GM12878 (cell line): ENCODE results near the gene POTEI.
"Not testable (repeated sequence)": the region's sequence is repeated elsewhere in the genome, so short reads cannot be mapped to it uniquely, and the experiment has no call there.

Source experiments
- BHLHE40 ChIP-seq, 2 experiments: fragments of 450-650 bp in 1 of 2; IDR thresholded peaks; 2 replicates each; pipeline ENCODE4 v1.6.1; 2011 to 2017; ENCODE audit warnings: low read depth in 2 of 2, borderline replicate concordance in 1 of 2, improper control_type of control experiment in 1 of 2, low read length in 1 of 2, mild to moderate bottlenecking in 1 of 2
- GABPA ChIP-seq: IDR thresholded peaks from 2 replicates; pipeline ENCODE4 v1.6.1; 2014; ENCODE audit warnings: antibody characterized with exemption, low read depth, mild to moderate bottlenecking, inconsistent platforms
- MYC ChIP-seq: IDR thresholded peaks from 2 replicates; pipeline ENCODE4 v1.6.1; 2011; ENCODE audit warnings: mild to moderate bottlenecking, low read length, moderate library complexity, inconsistent platforms; ENCODE audit not compliant: insufficient read depth, insufficient replicate concordance, insufficient read length, severe bottlenecking
- NR2C2 ChIP-seq: IDR thresholded peaks from 2 replicates; pipeline ENCODE4 v1.6.1; 2011; ENCODE audit warnings: borderline replicate concordance, low read depth; ENCODE audit not compliant: control insufficient read depth, insufficient read length
- SP1 ChIP-seq: IDR thresholded peaks from one replicate; pipeline ENCODE4 v1.6.1; 2011; ENCODE audit warnings: low read depth, low read length
- SUZ12 ChIP-seq: fragments of 200-600 bp; sonication (generic); IDR thresholded peaks from one replicate; pipeline ENCODE4 v1.6.1; 2018; ENCODE audit warnings: antibody characterized with exemption, mild to moderate bottlenecking; ENCODE audit not compliant: unreplicated experiment
- TF ChIP-seq, protein P1 (sequence below): IDR thresholded peaks from 2 replicates; pipeline ENCODE4 v1.6.1; 2012; ENCODE audit warnings: low read length, inconsistent platforms
- TF ChIP-seq, protein P2 (sequence below): IDR thresholded peaks from 2 replicates; pipeline ENCODE4 v1.6.1; 2012; ENCODE audit warnings: low read depth, low read length, improper control_type of control experiment

DNA sequence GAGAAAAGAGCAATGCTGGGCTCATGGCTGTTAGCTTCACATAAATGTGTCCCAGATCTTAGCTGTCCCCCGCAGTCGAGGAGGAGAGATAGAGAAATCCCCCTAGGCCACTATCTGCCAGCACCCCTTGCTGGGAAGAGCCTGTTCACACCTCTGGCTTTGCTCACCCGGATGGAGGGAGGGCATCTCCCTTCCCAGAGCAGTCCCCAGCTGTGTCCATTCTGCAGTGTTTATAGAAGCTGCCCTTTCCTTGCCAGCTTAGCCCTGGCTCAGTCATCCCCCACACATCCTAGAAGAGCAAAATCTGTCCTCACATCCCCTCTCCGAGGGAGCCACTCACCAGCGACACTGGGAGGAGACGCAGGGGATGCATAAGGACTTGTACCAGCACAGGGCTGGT, 20.4 kb upstream of the POTEI start:
- TF ChIP-seq, protein P1, sequence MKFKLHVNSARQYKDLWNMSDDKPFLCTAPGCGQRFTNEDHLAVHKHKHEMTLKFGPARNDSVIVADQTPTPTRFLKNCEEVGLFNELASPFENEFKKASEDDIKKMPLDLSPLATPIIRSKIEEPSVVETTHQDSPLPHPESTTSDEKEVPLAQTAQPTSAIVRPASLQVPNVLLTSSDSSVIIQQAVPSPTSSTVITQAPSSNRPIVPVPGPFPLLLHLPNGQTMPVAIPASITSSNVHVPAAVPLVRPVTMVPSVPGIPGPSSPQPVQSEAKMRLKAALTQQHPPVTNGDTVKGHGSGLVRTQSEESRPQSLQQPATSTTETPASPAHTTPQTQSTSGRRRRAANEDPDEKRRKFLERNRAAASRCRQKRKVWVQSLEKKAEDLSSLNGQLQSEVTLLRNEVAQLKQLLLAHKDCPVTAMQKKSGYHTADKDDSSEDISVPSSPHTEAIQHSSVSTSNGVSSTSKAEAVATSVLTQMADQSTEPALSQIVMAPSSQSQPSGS: not testable (repeated sequence)
- TF ChIP-seq SP1; MYC; SUZ12; GABPA; BHLHE40 (IDR thresholded peaks at IDR 0.05; ENCODE audit: borderline replicate concordance in 1 of 2, low read depth in 2 of 2, low read length in 1 of 2); NR2C2: not testable (repeated sequence)
- TF ChIP-seq, protein P2, sequence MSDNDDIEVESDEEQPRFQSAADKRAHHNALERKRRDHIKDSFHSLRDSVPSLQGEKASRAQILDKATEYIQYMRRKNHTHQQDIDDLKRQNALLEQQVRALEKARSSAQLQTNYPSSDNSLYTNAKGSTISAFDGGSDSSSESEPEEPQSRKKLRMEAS: not testable (repeated sequence)
